ENCODE data around the gene PDE6H. TPM values are rescaled to one million over a fixed set of nuclear protein-coding genes. Genes with fewer than 3 reads are reported as not detected.

Gene PDE6H
- total RNA-seq, 1 experiment from 2014 or later: not detected

- Histone ChIP-seq H3K9me2 (ENCODE audit: insufficient read depth) (no peaks in the 10 kb centered on the region), H3K4me1 (replicated peaks; ENCODE audit: insufficient read depth) (peaks cover 53% of the 10 kb centered on the region), H2AFZ (peak overlapping the region; percentile 71), H3F3A (ENCODE audit: insufficient read depth, low read depth) (peaks cover 29% of the 10 kb centered on the region), H4K20me1 (ENCODE audit: insufficient read depth) (no peaks in the 10 kb centered on the region), H3K9me3 (ENCODE audit: insufficient read depth, low read depth) (no peaks in the 10 kb centered on the region), H3K27me3 (ENCODE audit: insufficient read depth, low read depth) (no peaks in the 10 kb centered on the region), H3K36me3 (ENCODE audit: low read depth) (0 out of 2 replicates have a peak, but pooled peaks cover 5% of the 10 kb centered on the region), H3K79me2 (ENCODE audit: low read depth) (peaks cover 35% of the 10 kb centered on the region), H3K4me3 (peak overlapping the region; percentile 54), H3K27ac (peak overlapping the region; percentile 83), H3K4me2 (peak overlapping the region; percentile 81)
- no TSS peak for BruUV-seq (replicated peaks)
- no peak for DNase-seq
- ChIA-PET CTCF (interaction anchor here (0.6 kb wide), 1 partner anchor 736 kb away, joined by 3 read pairs; no protein-coding TSS in a partner anchor), POLR2A (ENCODE audit: unreplicated experiment) (interaction anchor here (0.6 kb wide), 1 partner anchor 33 kb away, joined by 4 read pairs; no protein-coding TSS in a partner anchor)
- TF ChIP-seq, protein P1, sequence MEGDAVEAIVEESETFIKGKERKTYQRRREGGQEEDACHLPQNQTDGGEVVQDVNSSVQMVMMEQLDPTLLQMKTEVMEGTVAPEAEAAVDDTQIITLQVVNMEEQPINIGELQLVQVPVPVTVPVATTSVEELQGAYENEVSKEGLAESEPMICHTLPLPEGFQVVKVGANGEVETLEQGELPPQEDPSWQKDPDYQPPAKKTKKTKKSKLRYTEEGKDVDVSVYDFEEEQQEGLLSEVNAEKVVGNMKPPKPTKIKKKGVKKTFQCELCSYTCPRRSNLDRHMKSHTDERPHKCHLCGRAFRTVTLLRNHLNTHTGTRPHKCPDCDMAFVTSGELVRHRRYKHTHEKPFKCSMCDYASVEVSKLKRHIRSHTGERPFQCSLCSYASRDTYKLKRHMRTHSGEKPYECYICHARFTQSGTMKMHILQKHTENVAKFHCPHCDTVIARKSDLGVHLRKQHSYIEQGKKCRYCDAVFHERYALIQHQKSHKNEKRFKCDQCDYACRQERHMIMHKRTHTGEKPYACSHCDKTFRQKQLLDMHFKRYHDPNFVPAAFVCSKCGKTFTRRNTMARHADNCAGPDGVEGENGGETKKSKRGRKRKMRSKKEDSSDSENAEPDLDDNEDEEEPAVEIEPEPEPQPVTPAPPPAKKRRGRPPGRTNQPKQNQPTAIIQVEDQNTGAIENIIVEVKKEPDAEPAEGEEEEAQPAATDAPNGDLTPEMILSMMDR (conservative IDR thresholded peaks at IDR 0.05): no peak
- no peak for TF ChIP-seq EZH2 (IDR thresholded peaks at IDR 0.05; ENCODE audit: low read depth)
- intact Hi-C loops (cut with micrococcal nuclease; ENCODE audit: unreplicated experiment): no loop called here
Measured at GRCh38 chr12:14962153-14962539, 10.7 kb upstream of the PDE6H start.

DNA sequence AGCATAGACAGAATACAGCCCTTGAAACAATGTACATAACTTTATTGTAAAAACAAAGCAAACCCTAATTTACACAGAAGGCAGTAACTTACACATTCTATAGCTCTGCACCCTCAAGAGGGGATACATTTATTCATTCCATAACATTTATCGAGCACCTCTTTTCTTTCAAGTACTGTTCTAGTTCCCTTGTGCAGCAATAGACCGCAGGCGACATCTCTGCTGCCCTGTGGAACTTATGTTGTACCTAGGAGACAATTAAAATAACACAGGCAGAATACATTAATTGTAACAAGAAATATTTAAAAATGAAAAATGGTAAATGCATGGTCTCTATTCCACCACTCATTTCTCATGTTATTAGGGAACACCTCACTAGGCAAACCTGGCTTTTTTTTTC, 10.0 kb upstream of the PDE6H start:
- Histone ChIP-seq H3K9me3 (ENCODE audit: insufficient read depth, low read depth) (no peaks in the 10 kb centered on the region), H3F3A (ENCODE audit: insufficient read depth, low read depth) (peaks cover 29% of the 10 kb centered on the region), H3K4me3 (peak overlapping the region; percentile 54), H3K79me2 (ENCODE audit: low read depth) (peaks cover 28% of the 10 kb centered on the region), H4K20me1 (ENCODE audit: insufficient read depth) (no peaks in the 10 kb centered on the region), H3K27ac (peak overlapping the region; percentile 83), H3K27me3 (ENCODE audit: insufficient read depth, low read depth) (no peaks in the 10 kb centered on the region), H3K4me1 (replicated peaks; ENCODE audit: insufficient read depth) (peaks cover 52% of the 10 kb centered on the region), H3K9me2 (ENCODE audit: insufficient read depth) (no peaks in the 10 kb centered on the region), H2AFZ (peak overlapping the region; percentile 71), H3K4me2 (peak overlapping the region; percentile 81), H3K36me3 (ENCODE audit: low read depth) (0 out of 2 replicates have a peak, but pooled peaks cover 5% of the 10 kb centered on the region)
- no TSS peak for BruUV-seq (replicated peaks)
- ChIA-PET CTCF (no interaction called here), POLR2A (ENCODE audit: unreplicated experiment) (no interaction called here)
- DNase-seq: no peak
- TF ChIP-seq, protein P1 (conservative IDR thresholded peaks at IDR 0.05): no peak
- TF ChIP-seq EZH2 (IDR thresholded peaks at IDR 0.05; ENCODE audit: low read depth): no peak
- intact Hi-C loops (cut with micrococcal nuclease; ENCODE audit: unreplicated experiment): no loop called here

DNA sequence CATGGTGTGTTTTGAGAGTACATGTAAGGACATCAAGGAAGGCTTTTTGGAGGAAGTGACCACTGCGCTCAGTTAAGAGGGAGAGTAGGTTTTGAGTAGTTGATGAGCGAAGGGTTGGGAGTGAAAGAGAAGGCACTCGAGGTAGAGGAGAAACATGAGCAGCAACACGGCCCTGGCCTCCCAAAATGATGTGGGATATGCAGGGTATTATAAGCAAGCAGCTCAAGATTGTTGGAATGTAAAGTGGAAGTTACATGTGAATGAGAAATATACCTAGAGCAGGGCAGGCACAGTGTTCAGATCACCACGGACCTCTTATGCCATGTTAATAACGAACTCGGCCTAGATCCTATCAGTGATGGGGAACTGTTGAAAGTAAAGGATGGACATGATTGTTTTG, 9.3 kb upstream of the PDE6H start:
- Histone ChIP-seq H3K9me2 (ENCODE audit: insufficient read depth) (no peaks in the 10 kb centered on the region), H3K4me1 (replicated peaks; ENCODE audit: insufficient read depth) (peaks cover 45% of the 10 kb centered on the region), H3K79me2 (ENCODE audit: low read depth) (peaks cover 21% of the 10 kb centered on the region), H3K9me3 (ENCODE audit: insufficient read depth, low read depth) (no peaks in the 10 kb centered on the region), H3K4me3 (no peak overlapping the region), H3K27me3 (ENCODE audit: insufficient read depth, low read depth) (no peaks in the 10 kb centered on the region), H3F3A (ENCODE audit: insufficient read depth, low read depth) (peaks cover 29% of the 10 kb centered on the region), H3K27ac (peak overlapping the region; percentile 83; the same call in 1 of the 2 replicates), H3K36me3 (ENCODE audit: low read depth) (0 out of 2 replicates have a peak, but pooled peaks cover 2% of the 10 kb centered on the region), H3K4me2 (peak overlapping the region; percentile 81), H2AFZ (no peak overlapping the region), H4K20me1 (ENCODE audit: insufficient read depth) (no peaks in the 10 kb centered on the region)
- POLR2A ChIA-PET (ENCODE audit: unreplicated experiment): no interaction called here
- intact Hi-C loops (cut with micrococcal nuclease; ENCODE audit: unreplicated experiment): no loop called here
- no TSS peak for BruUV-seq (replicated peaks)
- DNase-seq: no peak
- CTCF ChIA-PET: no interaction called here
- no peak for TF ChIP-seq EZH2 (IDR thresholded peaks at IDR 0.05; ENCODE audit: low read depth)
- TF ChIP-seq, protein P1 (conservative IDR thresholded peaks at IDR 0.05): no peak
